Hepatocyte (in vitro differentiated cells): ENCODE data around the gene FN1. TPM values are rescaled to one million over a fixed set of nuclear protein-coding genes. Genes with fewer than 3 reads are reported as not detected.

ENCODE experiments used
- DNase-seq: peaks from one replicate; pipeline ENCODE4 v3.0.0-alpha.2; 2016; ENCODE audit warnings: low spot score
- H2AFZ ChIP-seq: fragments of 200-600 bp; sonication (generic); 2 replicates; pipeline ENCODE4 v1.6.0; 2016; ENCODE audit warnings: antibody characterized with exemption, mild to moderate bottlenecking
- H3K27ac ChIP-seq: fragments of 200-600 bp; sonication (generic); 2 replicates; pipeline ENCODE4 v1.5.1; 2016; ENCODE audit warnings: mild to moderate bottlenecking
- H3K27me3 ChIP-seq: fragments of 200-600 bp; sonication (generic); 2 replicates; pipeline ENCODE4 v1.6.1; 2016
- H3K36me3 ChIP-seq: fragments of 200-600 bp; sonication (generic); replicated peaks from 2 replicates; pipeline ENCODE4 v1.5.1; 2016; ENCODE audit warnings: low read depth; ENCODE audit not compliant: insufficient read depth
- H3K4me1 ChIP-seq: fragments of 200-600 bp; sonication (generic); 2 replicates; pipeline ENCODE4 v1.5.1; 2016; ENCODE audit warnings: mild to moderate bottlenecking, moderate library complexity; ENCODE audit not compliant: insufficient read depth
- H3K4me2 ChIP-seq: fragments of 200-600 bp; sonication (generic); 2 replicates; pipeline ENCODE4 v1.6.0; 2016
- H3K4me3 ChIP-seq: fragments of 200-600 bp; sonication (generic); 2 replicates; pipeline ENCODE4 v1.5.1; 2016; ENCODE audit warnings: mild to moderate bottlenecking
- H3K79me2 ChIP-seq: fragments of 200-600 bp; sonication (generic); 2 replicates; pipeline ENCODE4 v1.6.0; 2017; ENCODE audit warnings: mild to moderate bottlenecking
- H3K9me2 ChIP-seq: fragments of 200-600 bp; sonication (generic); replicated peaks from 2 replicates; pipeline ENCODE4 v1.6.0; 2017; ENCODE audit warnings: mild to moderate bottlenecking; ENCODE audit not compliant: insufficient read depth
- H3K9me3 ChIP-seq: fragments of 200-600 bp; sonication (generic); 2 replicates; pipeline ENCODE4 v1.5.1; 2016; ENCODE audit warnings: low read depth, mild to moderate bottlenecking
- H4K20me1 ChIP-seq: fragments of 200-600 bp; sonication (generic); 2 replicates; pipeline ENCODE4 v1.6.0; 2016; ENCODE audit warnings: mild to moderate bottlenecking; ENCODE audit not compliant: insufficient read depth, poor library complexity, severe bottlenecking
- EZH2 ChIP-seq: fragments of 200-600 bp; sonication (generic); IDR thresholded peaks from 2 replicates; pipeline ENCODE4 v1.6.1; 2016; ENCODE audit warnings: antibody characterized with exemption, mild to moderate bottlenecking, borderline replicate concordance
- EZH2phosphoT487 ChIP-seq: fragments of 200-600 bp; sonication (generic); IDR thresholded peaks from one replicate; pipeline ENCODE4 v1.6.1; 2018; ENCODE audit warnings: antibody characterized with exemption, mild to moderate bottlenecking, low read depth, moderate library complexity; ENCODE audit not compliant: unreplicated experiment, severe bottlenecking
- WGBS: methylation state at CpG from one replicate; pipeline ENCODE4 v1.1.6; 2016; ENCODE audit warnings: low lambda C conversion rate; ENCODE audit errors: missing lambda C conversion rate; 5-methylcytosine and 5-hydroxymethylcytosine counted together
- polyA plus RNA-seq: library from polyadenylated mRNA; unstranded; fragments of >200 nt; fragmentation: Nextera tagmentation; extraction: Ambion mirVana; gene quantifications from 2 replicates; pipeline ENCODE4 v1.2.1, GENCODE V29; 2016
- total RNA-seq: library from RNA; depleted of rRNA; stranded (reverse); fragments of >200 nt; gene quantifications from 2 replicates; pipeline ENCODE4 v1.2.3, GENCODE V29; 2014
- TF ChIP-seq, protein P1 (sequence below): fragments of 200-600 bp; sonication (generic); IDR thresholded peaks from 2 replicates; pipeline ENCODE4 v1.5.1; 2016; ENCODE audit warnings: antibody characterized with exemption, mild to moderate bottlenecking; ENCODE audit not compliant: poor library complexity

FN1 gene
- total and polyA plus RNA-seq, 2 experiments from 2014 or later, result 1,650 to 3,020 TPM

DNA sequence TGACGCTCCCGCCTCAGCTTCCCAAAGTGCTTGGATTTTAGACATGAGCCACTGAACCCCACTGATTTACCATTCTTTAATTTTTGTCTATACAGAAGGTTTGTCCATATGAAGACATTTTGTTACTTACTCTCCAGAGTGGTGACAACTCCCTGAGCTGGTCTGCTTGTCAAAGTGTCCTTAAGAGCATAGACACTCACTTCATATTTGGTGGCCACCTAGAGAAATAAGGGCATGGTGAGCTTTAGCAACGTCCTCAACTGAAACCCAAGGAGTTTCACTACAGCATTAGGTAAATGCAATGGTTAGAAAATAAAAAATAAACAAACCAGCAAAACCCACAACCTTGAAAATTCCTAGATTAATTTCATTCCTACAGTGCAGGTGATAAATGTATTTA is 57.8 kb downstream of the FN1 start:
- H3K27me3 ChIP-seq, result no peaks in the 10 kb centered on the region
- TF ChIP-seq EZH2 (no peak), EZH2phosphoT487 (no peak)
- TF ChIP-seq, protein P1, sequence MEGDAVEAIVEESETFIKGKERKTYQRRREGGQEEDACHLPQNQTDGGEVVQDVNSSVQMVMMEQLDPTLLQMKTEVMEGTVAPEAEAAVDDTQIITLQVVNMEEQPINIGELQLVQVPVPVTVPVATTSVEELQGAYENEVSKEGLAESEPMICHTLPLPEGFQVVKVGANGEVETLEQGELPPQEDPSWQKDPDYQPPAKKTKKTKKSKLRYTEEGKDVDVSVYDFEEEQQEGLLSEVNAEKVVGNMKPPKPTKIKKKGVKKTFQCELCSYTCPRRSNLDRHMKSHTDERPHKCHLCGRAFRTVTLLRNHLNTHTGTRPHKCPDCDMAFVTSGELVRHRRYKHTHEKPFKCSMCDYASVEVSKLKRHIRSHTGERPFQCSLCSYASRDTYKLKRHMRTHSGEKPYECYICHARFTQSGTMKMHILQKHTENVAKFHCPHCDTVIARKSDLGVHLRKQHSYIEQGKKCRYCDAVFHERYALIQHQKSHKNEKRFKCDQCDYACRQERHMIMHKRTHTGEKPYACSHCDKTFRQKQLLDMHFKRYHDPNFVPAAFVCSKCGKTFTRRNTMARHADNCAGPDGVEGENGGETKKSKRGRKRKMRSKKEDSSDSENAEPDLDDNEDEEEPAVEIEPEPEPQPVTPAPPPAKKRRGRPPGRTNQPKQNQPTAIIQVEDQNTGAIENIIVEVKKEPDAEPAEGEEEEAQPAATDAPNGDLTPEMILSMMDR, result no peak

DNA sequence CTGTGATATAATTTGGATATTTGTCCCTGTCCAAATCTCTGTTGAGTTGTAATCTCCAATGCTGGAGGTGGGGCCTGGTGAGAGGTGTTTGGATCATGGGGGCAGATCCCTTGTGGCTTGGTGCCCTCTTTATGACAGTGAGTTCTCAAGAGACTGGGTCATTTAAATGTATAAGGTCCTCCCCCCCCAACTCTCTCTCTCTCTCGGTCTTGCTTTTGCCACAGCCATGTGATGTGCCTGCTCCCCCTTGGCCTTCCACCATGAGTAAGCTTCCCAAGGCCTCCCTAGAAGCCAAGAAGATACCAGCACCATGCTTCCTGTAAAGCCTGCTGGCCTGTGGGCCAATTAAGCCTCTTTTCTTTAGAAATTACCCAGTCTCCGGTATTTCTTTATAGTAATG is 58.6 kb downstream of the FN1 start:
- no peaks in the 10 kb centered on the region for H4K20me1 ChIP-seq
- no peak for DNase-seq
- H3K9me2 ChIP-seq, result no peaks in the 10 kb centered on the region
- H3K27me3 ChIP-seq, result no peaks in the 10 kb centered on the region
- H3K4me2 ChIP-seq, result no peak overlapping the region
- 98% methylated on average over 2 of the region's 2 CpGs for WGBS
- H2AFZ ChIP-seq, result no peak overlapping the region
- TF ChIP-seq EZH2 (no peak), EZH2phosphoT487 (no peak)
- TF ChIP-seq, protein P1, result no peak
- H3K4me3 ChIP-seq, result no peak overlapping the region
- no peaks in the 10 kb centered on the region for H3K4me1 ChIP-seq
- no peaks in the 10 kb centered on the region for H3K9me3 ChIP-seq
- peaks cover 20% of the 10 kb centered on the region for H3K36me3 ChIP-seq
- H3K79me2 ChIP-seq, result no peaks in the 10 kb centered on the region
- no peak overlapping the region for H3K27ac ChIP-seq

More for the DNA sequence above, 57.8 kb downstream of the FN1 start:
- H3K9me2 ChIP-seq, result no peaks in the 10 kb centered on the region
- peaks cover 20% of the 10 kb centered on the region for H3K36me3 ChIP-seq
- WGBS, result 97% methylated on average over 3 of the region's 3 CpGs
- H3K4me3 ChIP-seq, result no peak overlapping the region
- no peak overlapping the region for H2AFZ ChIP-seq
- no peaks in the 10 kb centered on the region for H3K4me1 ChIP-seq
- H4K20me1 ChIP-seq, result no peaks in the 10 kb centered on the region
- no peaks in the 10 kb centered on the region for H3K79me2 ChIP-seq
- H3K9me3 ChIP-seq, result no peaks in the 10 kb centered on the region
- no peak overlapping the region for H3K27ac ChIP-seq
- no peak overlapping the region for H3K4me2 ChIP-seq
- no peak for DNase-seq

DNA sequence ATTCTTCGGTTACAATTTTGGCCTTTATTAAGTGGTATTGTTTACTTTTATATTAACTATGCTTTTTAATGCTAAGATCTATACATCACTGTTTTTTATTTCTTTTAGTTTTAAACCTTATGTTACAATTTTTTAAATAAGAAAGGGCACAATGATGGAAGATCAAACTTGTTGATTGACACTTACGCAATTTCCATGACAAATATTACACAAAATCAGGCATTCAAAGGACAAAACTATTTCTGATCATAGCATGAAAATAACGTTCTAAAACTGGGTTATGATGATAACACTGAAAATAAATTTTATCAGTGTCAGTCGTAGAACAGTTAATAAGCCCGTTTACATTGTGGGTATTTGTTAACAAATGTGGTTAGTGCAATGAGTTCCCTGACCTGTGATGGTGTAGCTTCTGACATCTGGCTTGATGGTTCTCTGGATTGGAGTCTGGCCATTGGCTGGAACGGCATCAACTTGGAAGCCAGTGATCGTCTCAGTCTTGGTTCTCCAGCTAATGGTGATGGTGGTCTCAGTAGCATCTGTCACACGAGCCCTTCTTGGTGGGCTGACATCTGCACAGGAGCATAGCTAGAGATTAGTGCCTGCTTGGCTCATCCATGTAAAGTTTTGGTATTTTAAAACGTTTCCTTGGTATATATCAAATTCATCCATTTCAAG is 59.6 kb downstream of the FN1 start:
- no peaks in the 10 kb centered on the region for H3K27me3 ChIP-seq
- no peak overlapping the region for H3K4me3 ChIP-seq
- no peaks in the 10 kb centered on the region for H3K9me2 ChIP-seq
- peaks cover 20% of the 10 kb centered on the region for H3K36me3 ChIP-seq
- WGBS, result 90% methylated on average over 9 of the region's 9 CpGs
- no peak overlapping the region for H3K27ac ChIP-seq
- no peaks in the 10 kb centered on the region for H3K4me1 ChIP-seq
- no peak overlapping the region for H2AFZ ChIP-seq
- no peaks in the 10 kb centered on the region for H3K79me2 ChIP-seq
- no peak for DNase-seq
- no peaks in the 10 kb centered on the region for H4K20me1 ChIP-seq
- H3K9me3 ChIP-seq, result no peaks in the 10 kb centered on the region
- TF ChIP-seq, protein P1, result no peak
- TF ChIP-seq EZH2phosphoT487 (no peak), EZH2 (no peak)
- H3K4me2 ChIP-seq, result no peak overlapping the region

DNA sequence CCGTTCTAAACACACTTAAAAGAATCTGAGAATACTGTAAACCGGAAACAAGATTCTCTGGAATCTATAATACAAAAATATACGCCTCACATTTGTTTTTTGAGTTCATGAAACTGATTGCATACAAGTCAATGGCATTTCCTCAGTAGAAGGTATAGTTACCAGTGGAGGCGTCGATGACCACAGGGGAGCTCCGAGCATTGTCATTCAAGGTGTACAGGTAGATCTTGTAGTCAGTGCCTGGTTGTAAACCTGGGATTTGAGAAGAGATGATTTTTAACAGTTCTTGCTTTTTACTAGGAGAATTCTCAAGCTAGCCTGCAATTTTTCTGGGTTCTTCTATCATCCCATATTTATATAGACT is 60.4 kb downstream of the FN1 start:
- Histone ChIP-seq H3K9me3 (no peaks in the 10 kb centered on the region), H3K79me2 (no peaks in the 10 kb centered on the region), H3K27me3 (no peaks in the 10 kb centered on the region), H3K9me2 (no peaks in the 10 kb centered on the region), H4K20me1 (no peaks in the 10 kb centered on the region), H3K36me3 (peaks cover 20% of the 10 kb centered on the region), H3K4me1 (no peaks in the 10 kb centered on the region), H3K27ac (no peak overlapping the region), H2AFZ (no peak overlapping the region), H3K4me2 (no peak overlapping the region), H3K4me3 (no peak overlapping the region)
- WGBS, result 100% methylated on average over 6 of the region's 6 CpGs
- TF ChIP-seq, protein P1, result no peak
- TF ChIP-seq EZH2 (no peak), EZH2phosphoT487 (no peak)
- DNase-seq, result no peak
